ENCODE results near the gene EIF2A. TPM values are rescaled to one million over a fixed set of nuclear protein-coding genes. Genes with fewer than 3 reads are reported as not detected.

Gene EIF2A
- total and polyA plus RNA-seq, 2 of the 13 experiments (the other 11 are each of a cell fraction or from before 2014, with no cell fraction given), result 124 to 139 TPM

DNA sequence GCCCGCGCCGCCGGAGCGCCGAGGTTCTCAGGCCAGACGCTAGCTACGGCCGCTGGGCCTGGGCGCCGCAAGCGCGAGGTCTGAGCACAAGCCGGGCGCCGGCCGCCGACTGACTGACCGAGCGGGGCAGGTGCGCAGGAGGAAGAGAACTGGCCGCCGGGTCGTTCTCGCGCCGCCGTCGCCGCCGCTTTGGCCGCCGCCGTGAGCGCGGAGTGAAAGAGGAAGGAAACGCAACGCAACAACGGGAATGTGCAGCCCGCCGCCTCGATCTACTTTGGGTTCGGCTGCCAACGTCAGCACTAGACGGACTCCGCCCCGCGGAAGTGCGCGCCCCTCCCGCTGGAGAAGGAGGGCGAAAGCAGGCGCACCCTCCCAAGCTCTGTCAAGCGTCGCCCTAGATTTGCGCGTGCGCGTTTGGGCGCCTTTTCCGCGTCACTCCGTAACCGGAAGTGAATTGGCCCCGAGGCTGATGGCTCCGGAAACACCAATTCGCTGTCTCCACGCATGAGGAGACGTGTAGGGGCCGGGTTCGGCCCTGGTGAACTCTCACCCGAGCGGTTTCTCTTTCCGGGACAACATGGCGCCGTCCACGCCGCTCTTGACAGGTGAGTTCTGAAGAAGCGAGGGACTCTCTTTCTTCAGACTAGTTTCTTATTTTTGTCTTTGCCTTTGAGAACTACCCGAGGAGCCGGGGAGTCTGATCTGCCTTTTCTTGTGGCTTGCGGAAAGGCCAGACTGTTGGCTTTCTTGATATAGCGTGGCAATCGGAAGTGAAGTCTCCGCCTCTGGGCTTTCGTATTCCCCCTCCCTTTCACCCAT, at the start of gene EIF2A, which contains the start of gene SERP1 (continued):
- peak; percentile 51 to 62 for TF ChIP-seq MAFK (conservative IDR thresholded peaks at IDR 0.05 in 1 of 2, IDR thresholded peaks at IDR 0.05 in 1 of 2; ENCODE audit: low read length in 2 of 2)
- TF ChIP-seq GATAD2A (CRISPR knock-in tag; IDR thresholded peaks at IDR 0.05), result no peak
- peak; percentile 87 for TF ChIP-seq SAP130 (CRISPR knock-in tag; IDR thresholded peaks at IDR 0.05; ENCODE audit: low read depth)
- TF ChIP-seq SNAPC2 (CRISPR knock-in tag; IDR thresholded peaks at IDR 0.05), result peak; percentile 83; the same call in 1 of the 2 replicates
- TF ChIP-seq FOXO1 (CRISPR knock-in tag; IDR thresholded peaks at IDR 0.05), result no peak
- TF ChIP-seq, protein P1, sequence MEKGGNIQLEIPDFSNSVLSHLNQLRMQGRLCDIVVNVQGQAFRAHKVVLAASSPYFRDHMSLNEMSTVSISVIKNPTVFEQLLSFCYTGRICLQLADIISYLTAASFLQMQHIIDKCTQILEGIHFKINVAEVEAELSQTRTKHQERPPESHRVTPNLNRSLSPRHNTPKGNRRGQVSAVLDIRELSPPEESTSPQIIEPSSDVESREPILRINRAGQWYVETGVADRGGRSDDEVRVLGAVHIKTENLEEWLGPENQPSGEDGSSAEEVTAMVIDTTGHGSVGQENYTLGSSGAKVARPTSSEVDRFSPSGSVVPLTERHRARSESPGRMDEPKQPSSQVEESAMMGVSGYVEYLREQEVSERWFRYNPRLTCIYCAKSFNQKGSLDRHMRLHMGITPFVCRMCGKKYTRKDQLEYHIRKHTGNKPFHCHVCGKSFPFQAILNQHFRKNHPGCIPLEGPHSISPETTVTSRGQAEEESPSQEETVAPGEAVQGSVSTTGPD (CRISPR knock-in tag; IDR thresholded peaks at IDR 0.05), result no peak
- 0 out of 2 replicates have a peak, but pooled peaks have one; percentile 59 for TF ChIP-seq ZNF777 (CRISPR knock-in tag; IDR thresholded peaks at IDR 0.05)
- no peak for TF ChIP-seq ZNF75D (CRISPR knock-in tag; IDR thresholded peaks at IDR 0.05; ENCODE audit: borderline replicate concordance)
- TF ChIP-seq, protein P2, sequence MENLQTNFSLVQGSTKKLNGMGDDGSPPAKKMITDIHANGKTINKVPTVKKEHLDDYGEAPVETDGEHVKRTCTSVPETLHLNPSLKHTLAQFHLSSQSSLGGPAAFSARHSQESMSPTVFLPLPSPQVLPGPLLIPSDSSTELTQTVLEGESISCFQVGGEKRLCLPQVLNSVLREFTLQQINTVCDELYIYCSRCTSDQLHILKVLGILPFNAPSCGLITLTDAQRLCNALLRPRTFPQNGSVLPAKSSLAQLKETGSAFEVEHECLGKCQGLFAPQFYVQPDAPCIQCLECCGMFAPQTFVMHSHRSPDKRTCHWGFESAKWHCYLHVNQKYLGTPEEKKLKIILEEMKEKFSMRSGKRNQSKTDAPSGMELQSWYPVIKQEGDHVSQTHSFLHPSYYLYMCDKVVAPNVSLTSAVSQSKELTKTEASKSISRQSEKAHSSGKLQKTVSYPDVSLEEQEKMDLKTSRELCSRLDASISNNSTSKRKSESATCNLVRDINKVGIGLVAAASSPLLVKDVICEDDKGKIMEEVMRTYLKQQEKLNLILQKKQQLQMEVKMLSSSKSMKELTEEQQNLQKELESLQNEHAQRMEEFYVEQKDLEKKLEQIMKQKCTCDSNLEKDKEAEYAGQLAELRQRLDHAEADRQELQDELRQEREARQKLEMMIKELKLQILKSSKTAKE (CRISPR knock-in tag; IDR thresholded peaks at IDR 0.05; ENCODE audit: borderline replicate concordance), result no peak; the same call in 1 of the 2 replicates
- TF ChIP-seq, protein P3, sequence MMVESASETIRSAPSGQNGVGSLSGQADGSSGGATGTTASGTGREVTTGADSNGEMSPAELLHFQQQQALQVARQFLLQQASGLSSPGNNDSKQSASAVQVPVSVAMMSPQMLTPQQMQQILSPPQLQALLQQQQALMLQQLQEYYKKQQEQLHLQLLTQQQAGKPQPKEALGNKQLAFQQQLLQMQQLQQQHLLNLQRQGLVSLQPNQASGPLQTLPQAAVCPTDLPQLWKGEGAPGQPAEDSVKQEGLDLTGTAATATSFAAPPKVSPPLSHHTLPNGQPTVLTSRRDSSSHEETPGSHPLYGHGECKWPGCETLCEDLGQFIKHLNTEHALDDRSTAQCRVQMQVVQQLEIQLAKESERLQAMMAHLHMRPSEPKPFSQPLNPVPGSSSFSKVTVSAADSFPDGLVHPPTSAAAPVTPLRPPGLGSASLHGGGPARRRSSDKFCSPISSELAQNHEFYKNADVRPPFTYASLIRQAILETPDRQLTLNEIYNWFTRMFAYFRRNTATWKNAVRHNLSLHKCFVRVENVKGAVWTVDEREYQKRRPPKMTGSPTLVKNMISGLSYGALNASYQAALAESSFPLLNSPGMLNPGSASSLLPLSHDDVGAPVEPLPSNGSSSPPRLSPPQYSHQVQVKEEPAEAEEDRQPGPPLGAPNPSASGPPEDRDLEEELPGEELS (CRISPR knock-in tag; IDR thresholded peaks at IDR 0.05), result 0 out of 2 replicates have a peak, but pooled peaks have one; percentile 25
- 0 out of 2 replicates have a peak, but pooled peaks have one; percentile 10 for TF ChIP-seq ZKSCAN1 (IDR thresholded peaks at IDR 0.05; ENCODE audit: low read length)
- TF ChIP-seq, protein P4, sequence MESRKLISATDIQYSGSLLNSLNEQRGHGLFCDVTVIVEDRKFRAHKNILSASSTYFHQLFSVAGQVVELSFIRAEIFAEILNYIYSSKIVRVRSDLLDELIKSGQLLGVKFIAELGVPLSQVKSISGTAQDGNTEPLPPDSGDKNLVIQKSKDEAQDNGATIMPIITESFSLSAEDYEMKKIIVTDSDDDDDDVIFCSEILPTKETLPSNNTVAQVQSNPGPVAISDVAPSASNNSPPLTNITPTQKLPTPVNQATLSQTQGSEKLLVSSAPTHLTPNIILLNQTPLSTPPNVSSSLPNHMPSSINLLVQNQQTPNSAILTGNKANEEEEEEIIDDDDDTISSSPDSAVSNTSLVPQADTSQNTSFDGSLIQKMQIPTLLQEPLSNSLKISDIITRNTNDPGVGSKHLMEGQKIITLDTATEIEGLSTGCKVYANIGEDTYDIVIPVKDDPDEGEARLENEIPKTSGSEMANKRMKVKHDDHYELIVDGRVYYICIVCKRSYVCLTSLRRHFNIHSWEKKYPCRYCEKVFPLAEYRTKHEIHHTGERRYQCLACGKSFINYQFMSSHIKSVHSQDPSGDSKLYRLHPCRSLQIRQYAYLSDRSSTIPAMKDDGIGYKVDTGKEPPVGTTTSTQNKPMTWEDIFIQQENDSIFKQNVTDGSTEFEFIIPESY (CRISPR knock-in tag; IDR thresholded peaks at IDR 0.05), result no peak
- TF ChIP-seq YY1 (IDR thresholded peaks at IDR 0.05; ENCODE audit: insufficient read depth, insufficient replicate concordance, low read depth, low read length), result peak; percentile 96
- peak; percentile 68 for TF ChIP-seq ZNF430 (CRISPR knock-in tag; IDR thresholded peaks at IDR 0.05)
- no peak for TF ChIP-seq ZSCAN22 (CRISPR knock-in tag; IDR thresholded peaks at IDR 0.05)
- TF ChIP-seq, protein P5, sequence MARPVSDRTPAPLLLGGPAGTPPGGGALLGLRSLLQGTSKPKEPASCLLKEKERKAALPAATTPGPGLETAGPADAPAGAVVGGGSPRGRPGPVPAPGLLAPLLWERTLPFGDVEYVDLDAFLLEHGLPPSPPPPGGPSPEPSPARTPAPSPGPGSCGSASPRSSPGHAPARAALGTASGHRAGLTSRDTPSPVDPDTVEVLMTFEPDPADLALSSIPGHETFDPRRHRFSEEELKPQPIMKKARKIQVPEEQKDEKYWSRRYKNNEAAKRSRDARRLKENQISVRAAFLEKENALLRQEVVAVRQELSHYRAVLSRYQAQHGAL (CRISPR knock-in tag; IDR thresholded peaks at IDR 0.05; ENCODE audit: not compliant biosample characterization), result no peak
- no peak for TF ChIP-seq HNRNPUL1 (IDR thresholded peaks at IDR 0.05; ENCODE audit: low read depth, low read length)
- no peak for TF ChIP-seq ZNF644 (CRISPR knock-in tag; IDR thresholded peaks at IDR 0.05; ENCODE audit: low read depth)
- TF ChIP-seq GATA4 (IDR thresholded peaks at IDR 0.05; ENCODE audit: borderline replicate concordance, low read depth), result 0 out of 2 replicates have a peak, but pooled peaks have one; percentile 54
- peak; percentile 83; the same call in 1 of the 2 replicates for TF ChIP-seq ZNF749 (CRISPR knock-in tag; IDR thresholded peaks at IDR 0.05; ENCODE audit: borderline replicate concordance)
